ENCODE results near the gene WDR59. TPM values are rescaled to one million over a fixed set of nuclear protein-coding genes. Genes with fewer than 3 reads are reported as not detected.

The WDR59 gene
- total and polyA plus RNA-seq, 2 donors (not counting 3 experiments of a cell fraction or from before 2014, with no cell fraction given): 51.1 to 60.0 TPM

DNA sequence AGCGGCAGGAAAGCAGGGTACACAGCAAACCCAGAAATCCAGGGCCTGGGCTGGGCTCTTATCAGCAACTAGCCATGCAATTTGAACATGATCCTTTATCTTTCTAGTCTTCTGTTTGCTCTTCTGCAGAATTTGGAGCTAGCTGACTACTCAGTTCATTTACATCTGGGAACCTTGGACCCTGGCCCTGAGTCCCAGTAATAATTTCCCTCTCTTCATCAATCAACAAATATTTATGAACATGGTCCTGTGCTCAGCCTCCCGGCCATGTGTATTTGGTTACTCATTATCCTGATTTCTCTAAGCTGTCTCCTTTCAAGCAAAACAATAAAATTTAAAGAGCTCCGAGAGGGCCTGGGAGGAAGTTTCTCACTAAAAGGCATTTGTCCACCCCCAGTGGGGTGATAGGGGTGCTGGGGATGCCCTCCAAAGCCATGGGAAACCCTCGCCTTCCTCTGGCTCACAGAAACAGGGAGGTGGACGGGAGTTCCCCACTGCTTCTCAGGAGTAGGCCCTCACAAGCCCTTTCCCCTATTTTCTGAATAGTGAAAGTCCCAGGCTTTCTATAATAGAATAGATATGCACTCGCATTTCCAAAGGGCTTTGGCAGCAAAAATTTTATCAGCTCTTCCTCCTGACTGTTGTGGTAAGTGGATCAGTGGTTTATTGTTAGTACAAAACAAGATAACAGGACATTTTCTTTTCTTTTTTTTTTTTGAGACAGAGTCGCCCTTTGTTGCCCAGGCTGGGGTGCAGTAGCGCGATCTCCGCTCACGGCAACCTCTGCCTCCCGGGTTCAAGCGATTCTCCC lies 6.9 kb upstream of the WDR59 start:
- Histone ChIP-seq H3K27ac (ENCODE audit: insufficient read depth, low read depth, low read length) (no peak overlapping the region), H3K27me3 (ENCODE audit: control insufficient read depth in 2 of 2, insufficient read depth in 2 of 2, low read length in 2 of 2) (peaks cover 0 to 4% of the 10 kb centered on the region in 2 experiments), H3K4me3 (replicated peaks in 1 of 3; ENCODE audit: insufficient read depth in 1 of 3, low read depth in 1 of 3, low read length in 3 of 3) (no peak overlapping the region), H4K20me1 (replicated peaks; ENCODE audit: control insufficient read depth, extremely low read depth, insufficient read depth, low read length) (no peaks in the 10 kb centered on the region), H2AFZ (ENCODE audit: low read depth, low read length) (no peak overlapping the region), H3K9me1 (replicated peaks; ENCODE audit: control insufficient read depth, extremely low read depth, insufficient read depth, low read length) (no peaks in the 10 kb centered on the region), H3K9ac (replicated peaks; ENCODE audit: extremely low read depth, insufficient read depth, low read length) (no peak overlapping the region), H3K36me3 (ENCODE audit: control insufficient read depth in 2 of 2, extremely low read depth in 1 of 2, insufficient read depth in 2 of 2, low read length in 2 of 2) (no peaks in the 10 kb centered on the region), H3K4me1 (ENCODE audit: control insufficient read depth, extremely low read depth, insufficient read depth, low read length) (no peaks in the 10 kb centered on the region), H3K9me3 (replicated peaks; ENCODE audit: control insufficient read depth, insufficient read depth, low read length) (no peaks in the 10 kb centered on the region), H3K4me2 (ENCODE audit: insufficient read depth, low read length) (no peak overlapping the region), H3K79me2 (ENCODE audit: control insufficient read depth, insufficient read depth, low read length) (no peaks in the 10 kb centered on the region)
- DNase-seq (ENCODE audit: low read depth, low spot score) (no peak), FAIRE-seq (no peak)
- ChIA-PET CTCF (interaction anchor here (0.7 to 2.9 kb wide), 2 partner anchors 120 to 165 kb away, joined by 3 to 17 read pairs; no protein-coding TSS in a partner anchor), POLR2A (no interaction called here)
- no peak for TF ChIP-seq MYC (IDR thresholded peaks at IDR 0.05; ENCODE audit: low read depth, low read length)
- TF ChIP-seq FOS (IDR thresholded peaks at IDR 0.05; ENCODE audit: borderline replicate concordance, insufficient read depth, low read length): no peak
- TF ChIP-seq JUN (IDR thresholded peaks at IDR 0.05; ENCODE audit: borderline replicate concordance, insufficient read depth, insufficient read length, low read depth): no peak
- no peak for TF ChIP-seq MAX (IDR thresholded peaks at IDR 0.05; ENCODE audit: insufficient read depth, insufficient read length)
- TF ChIP-seq EZH2 (IDR thresholded peaks at IDR 0.05; ENCODE audit: borderline replicate concordance, low read depth, low read length, severe bottlenecking): no peak
- no peak for TF ChIP-seq POLR2AphosphoS5 (IDR thresholded peaks at IDR 0.05; ENCODE audit: insufficient read depth, low read depth, low read length)
- TF ChIP-seq POLR2A (IDR thresholded peaks at IDR 0.05; ENCODE audit: low read depth, low read length): no peak
- no peak for TF ChIP-seq GATA2 (IDR thresholded peaks at IDR 0.05; ENCODE audit: insufficient read depth, insufficient read length, low read depth, low read length)
- no peak for TF ChIP-seq CTCF (IDR thresholded peaks at IDR 0.05; ENCODE audit: extremely low read depth in 1 of 2, insufficient read depth in 1 of 2, low read depth in 1 of 2, low read length in 2 of 2)
- intact Hi-C loops (cut with micrococcal nuclease): no loop called here
- dilution Hi-C loops (cut with MboI; ENCODE audit: extremely low pct_ligation_motif_present, low sequenced_read_pairs): no loop called here
- no TSS peak for BruUV-seq (replicated peaks)
